B cell (primary cell): ENCODE data around the gene NTN5.

Source experiments
- CTCF ChIP-seq: fragments of 200-600 bp; IDR thresholded peaks from one replicate; pipeline ENCODE4 v1.8.0; 2022; ENCODE audit warnings: antibody characterized with exemption, mild to moderate bottlenecking
- EZH2 ChIP-seq: IDR thresholded peaks from 2 replicates; pipeline ENCODE4 v1.6.1; 2012; ENCODE audit warnings: borderline replicate concordance, low read depth, mild to moderate bottlenecking, moderate library complexity, low read length; ENCODE audit not compliant: insufficient read depth, poor library complexity, severe bottlenecking

- TF ChIP-seq CTCF = no peak
- TF ChIP-seq EZH2 = no peak
Measured at GRCh38 chr19:48674216-48674809, 1.5 kb upstream of the NTN5 start.
